Activated gamma-delta T cell treated with Interleukin-2 at 50 U/mL for 16 hours (primary cell): ENCODE data around the gene MAP3K8.
A peak's percentile ranks its signal among the peaks of the same experiment; 100 is the strongest.
"Not testable (repeated sequence)": the region's sequence is repeated elsewhere in the genome, so short reads cannot be mapped to it uniquely, and the experiment has no call there.

ENCODE experiments used
- DNase-seq: peaks from one replicate; pipeline ENCODE4 v3.0.0-alpha.2; 2020

The MAP3K8 gene

GRCh38 chr10:30453764-30454527 is 20.0 kb downstream of the MAP3K8 start:
- no peak for DNase-seq

GRCh38 chr10:30454744-30455510 is 20.9 kb downstream of the MAP3K8 start:
- no peak for DNase-seq

- DNase-seq: peak; percentile 27
Observed at GRCh38 chr10:30455816-30456215, 21.8 kb downstream of the MAP3K8 start.

- peak; percentile 34 for DNase-seq
Observed at GRCh38 chr10:30456266-30456665, 22.3 kb downstream of the MAP3K8 start.

- DNase-seq: no peak
Observed at GRCh38 chr10:30459283-30459682, 25.3 kb downstream of the MAP3K8 start.

GRCh38 chr10:30460121-30460520 is 26.1 kb downstream of the MAP3K8 start:
- DNase-seq: no peak

- DNase-seq: no peak
Observed at GRCh38 chr10:30462513-30462912, 28.5 kb downstream of the MAP3K8 start.

- DNase-seq: no peak
Observed at GRCh38 chr10:30463944-30464451, 30.0 kb downstream of the MAP3K8 start.

- no peak for DNase-seq
Observed at GRCh38 chr10:30464675-30465074, 30.7 kb downstream of the MAP3K8 start.

GRCh38 chr10:30466445-30466844 is 32.5 kb downstream of the MAP3K8 start:
- no peak for DNase-seq

GRCh38 chr10:30467651-30468338 is 33.8 kb downstream of the MAP3K8 start:
- no peak for DNase-seq

GRCh38 chr10:30472414-30473155 is 38.6 kb downstream of the MAP3K8 start:
- no peak for DNase-seq

- not testable (repeated sequence) for DNase-seq
Observed at GRCh38 chr10:30475515-30475914, 41.5 kb downstream of the MAP3K8 start.

- no peak for DNase-seq
Observed at GRCh38 chr10:30476511-30477155, 42.6 kb downstream of the MAP3K8 start.

GRCh38 chr10:30479513-30479912 is 45.5 kb downstream of the MAP3K8 start:
- DNase-seq: not testable (repeated sequence)

- DNase-seq: no peak
Observed at GRCh38 chr10:30481603-30482002, 47.6 kb downstream of the MAP3K8 start.

GRCh38 chr10:30488316-30488715 is 54.3 kb downstream of the MAP3K8 start:
- no peak for DNase-seq

- no peak for DNase-seq
Observed at GRCh38 chr10:30489346-30489745, 55.4 kb downstream of the MAP3K8 start.

GRCh38 chr10:30490289-30491000 is 56.5 kb downstream of the MAP3K8 start:
- DNase-seq: no peak

GRCh38 chr10:30491204-30491915 is 57.4 kb downstream of the MAP3K8 start:
- no peak for DNase-seq
